B cell (primary cell): ENCODE data around the gene GALK1. TPM values are rescaled to one million over a fixed set of nuclear protein-coding genes. Genes with fewer than 3 reads are reported as not detected.

Experiments
- ATAC-seq: fragments of 200-7000 bp; cut with Tn5 transposase; one replicate; pipeline ENCODE4 v1.10.0; 2021; ENCODE audit warnings: low read depth, mild to moderate bottlenecking, moderate number of reproducible peaks, moderate library complexity
- CTCF ChIA-PET: fragments of 350-600 bp; sonication (Branson Sonifier 250); formaldehyde crosslinking; loops from one replicate; lab custom pipeline; 2021; ENCODE audit warnings: antibody characterized with exemption, inconsistent platforms; lab: Charles Lee
- POLR2A ChIA-PET: fragments of 350-600 bp; sonication (Branson Sonifier 250); formaldehyde crosslinking; loops from one replicate; lab custom pipeline; 2021; ENCODE audit warnings: antibody characterized with exemption; lab: Charles Lee
- DNase-seq: peaks from one replicate; pipeline ENCODE4 v3.0.0; 2013
- H2AFZ ChIP-seq: 2 replicates; pipeline ENCODE4 v1.6.1; 2012; ENCODE audit warnings: mild to moderate bottlenecking, low read depth, low read length; ENCODE audit not compliant: insufficient read depth, poor library complexity, severe bottlenecking
- H3K27ac ChIP-seq, 2 donors: 1 replicate in 1 of 2; 2 replicates in 1 of 2; pipeline ENCODE4 v1.5.1; 2012 to 2013; ENCODE audit warnings: low read length in 2 of 2, mild to moderate bottlenecking in 2 of 2, moderate library complexity in 1 of 2
- H3K27me3 ChIP-seq, 4 experiments: fragments of 200-600 bp in 1 of 4; sonication (generic) in 1 of 4; replicated peaks in 1 of 4; 1 replicate in 2 of 4; 2 replicates in 2 of 4; pipeline versions ENCODE4 v1.6.1 to v1.7.0; 2013 to 2016; ENCODE audit warnings: low read length in 3 of 4, mild to moderate bottlenecking in 2 of 4, mixed read lengths in 1 of 4, moderate library complexity in 1 of 4; ENCODE audit not compliant: insufficient read depth in 4 of 4, control insufficient read depth in 3 of 4; ENCODE audit errors: control extremely low read depth in 1 of 4
- H3K36me3 ChIP-seq, 2 experiments: replicated peaks in 1 of 2; 1 replicate in 1 of 2; 2 replicates in 1 of 2; pipeline versions ENCODE4 v1.6.1 to v1.7.1; 2013; ENCODE audit warnings: low read length in 1 of 2; ENCODE audit not compliant: insufficient read depth in 2 of 2, control insufficient read depth in 1 of 2; ENCODE audit errors: control extremely low read depth in 1 of 2, extremely low read depth in 1 of 2
- H3K4me1 ChIP-seq, 2 donors: fragments of 200-600 bp in 1 of 2; sonication (generic) in 1 of 2; 1 replicate in 1 of 2; 2 replicates in 1 of 2; pipeline versions ENCODE4 v1.5.1 to v1.6.1; 2013 to 2017; ENCODE audit warnings: low read length in 2 of 2; ENCODE audit not compliant: control insufficient read depth in 2 of 2, insufficient read depth in 2 of 2
- H3K4me2 ChIP-seq: replicated peaks from 2 replicates; pipeline ENCODE3; 2012; ENCODE audit warnings: mild to moderate bottlenecking, low read depth, low read length; ENCODE audit not compliant: poor library complexity, severe bottlenecking
- H3K4me3 ChIP-seq, 5 experiments: fragments of 200-600 bp in 1 of 5; sonication (generic) in 1 of 5; 1 replicate in 3 of 5; 2 replicates in 2 of 5; pipeline versions ENCODE4 v1.5.1 to v1.7.0; 2011 to 2016; ENCODE audit warnings: low read length in 4 of 5, mild to moderate bottlenecking in 4 of 5, low read depth in 2 of 5, control low read depth in 1 of 5, moderate library complexity in 1 of 5; ENCODE audit not compliant: insufficient read depth in 1 of 5; ENCODE audit errors: control extremely low read depth in 1 of 5, extremely low read depth in 1 of 5
- H3K79me2 ChIP-seq: fragments of 200-600 bp; sonication (generic); one replicate; pipeline ENCODE4 v1.6.0; 2016; ENCODE audit warnings: low read length; ENCODE audit not compliant: control insufficient read depth, insufficient read depth
- H3K9ac ChIP-seq: fragments of 200-600 bp; sonication (generic); 2 replicates; pipeline ENCODE4 v1.6.1; 2017; ENCODE audit warnings: mild to moderate bottlenecking, low read length, moderate library complexity
- H3K9me3 ChIP-seq, 3 donors: one replicate each; pipeline versions ENCODE4 v1.6.1 to v1.7.1; 2013; ENCODE audit warnings: low read length in 2 of 3; ENCODE audit not compliant: control insufficient read depth in 2 of 3, insufficient read depth in 1 of 3; ENCODE audit errors: control extremely low read depth in 1 of 3
- H4K20me1 ChIP-seq: 2 replicates; pipeline ENCODE4 v1.6.0; 2012; ENCODE audit warnings: mild to moderate bottlenecking, low read length; ENCODE audit not compliant: insufficient read depth, control insufficient read depth, poor library complexity, severe bottlenecking
- H3K27ac Mint-ChIP-seq: one replicate; pipeline ENCODE4 v1.8.0; 2021; ENCODE audit warnings: mixed read lengths
- H3K27me3 Mint-ChIP-seq: one replicate; pipeline ENCODE4 v1.8.0; 2021; ENCODE audit warnings: mixed read lengths
- H3K4me1 Mint-ChIP-seq: one replicate; pipeline ENCODE4 v1.8.0; 2021; ENCODE audit warnings: mixed read lengths
- H3K4me3 Mint-ChIP-seq: one replicate; pipeline ENCODE4 v1.8.0; 2021; ENCODE audit warnings: mixed read lengths
- H3K9me3 Mint-ChIP-seq: one replicate; pipeline ENCODE4 v1.8.0; 2022; ENCODE audit warnings: mixed read lengths; ENCODE audit not compliant: insufficient read depth
- EZH2 ChIP-seq: IDR thresholded peaks from 2 replicates; pipeline ENCODE4 v1.6.1; 2012; ENCODE audit warnings: borderline replicate concordance, low read depth, mild to moderate bottlenecking, moderate library complexity, low read length; ENCODE audit not compliant: insufficient read depth, poor library complexity, severe bottlenecking
- WGBS: methylation state at CpG from one replicate; pipeline ENCODE4 v1.1.5; 2013; ENCODE audit warnings: missing lambda C conversion rate; ENCODE audit not compliant: insufficient coverage; 5-methylcytosine and 5-hydroxymethylcytosine counted together
- intact Hi-C: fragments of 100-400 bp; cut with micrococcal nuclease; formaldehyde crosslinking; loops from one replicate; pipeline ENCODE4 v1.10.0; 2022
- polyA plus RNA-seq: library from polyadenylated mRNA; depleted of rRNA; stranded (reverse); fragments of >200 nt; gene quantifications from 2 replicates; pipeline ENCODE4 v1.2.3, GENCODE V29; 2012
- total RNA-seq, 2 donors: library from RNA; stranded (reverse); fragments of 120-200 nt in 1 of 2; gene quantifications; 1 replicate in 1 of 2; 2 replicates in 1 of 2; pipeline versions ENCODE4 v1.2.3 to v1.2.4, GENCODE V29; 2013 to 2022
- TF ChIP-seq, protein P1 (sequence below): fragments of 200-600 bp; IDR thresholded peaks from one replicate; pipeline ENCODE4 v1.8.0; 2022; ENCODE audit warnings: antibody characterized with exemption, mild to moderate bottlenecking

Gene GALK1
- total and polyA plus RNA-seq, 2 donors (not counting 1 experiment from before 2014, with no cell fraction given): 29.8 to 37.4 TPM

GRCh38 chr17:75809631-75810111 is 44.7 kb upstream of the GALK1 start:
- ATAC-seq (no peak), DNase-seq (no peak)
- no peak for TF ChIP-seq EZH2
- TF ChIP-seq, protein P1, sequence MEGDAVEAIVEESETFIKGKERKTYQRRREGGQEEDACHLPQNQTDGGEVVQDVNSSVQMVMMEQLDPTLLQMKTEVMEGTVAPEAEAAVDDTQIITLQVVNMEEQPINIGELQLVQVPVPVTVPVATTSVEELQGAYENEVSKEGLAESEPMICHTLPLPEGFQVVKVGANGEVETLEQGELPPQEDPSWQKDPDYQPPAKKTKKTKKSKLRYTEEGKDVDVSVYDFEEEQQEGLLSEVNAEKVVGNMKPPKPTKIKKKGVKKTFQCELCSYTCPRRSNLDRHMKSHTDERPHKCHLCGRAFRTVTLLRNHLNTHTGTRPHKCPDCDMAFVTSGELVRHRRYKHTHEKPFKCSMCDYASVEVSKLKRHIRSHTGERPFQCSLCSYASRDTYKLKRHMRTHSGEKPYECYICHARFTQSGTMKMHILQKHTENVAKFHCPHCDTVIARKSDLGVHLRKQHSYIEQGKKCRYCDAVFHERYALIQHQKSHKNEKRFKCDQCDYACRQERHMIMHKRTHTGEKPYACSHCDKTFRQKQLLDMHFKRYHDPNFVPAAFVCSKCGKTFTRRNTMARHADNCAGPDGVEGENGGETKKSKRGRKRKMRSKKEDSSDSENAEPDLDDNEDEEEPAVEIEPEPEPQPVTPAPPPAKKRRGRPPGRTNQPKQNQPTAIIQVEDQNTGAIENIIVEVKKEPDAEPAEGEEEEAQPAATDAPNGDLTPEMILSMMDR: no peak
- Histone ChIP-seq H3K9me3 (no peaks in the 10 kb centered on the region), H3K4me2 (no peak overlapping the region), H3K27ac (no peak overlapping the region), H3K4me3 (no peak overlapping the region), H3K79me2 (peaks cover 27% of the 10 kb centered on the region), H3K36me3 (peaks cover 0 to 48% of the 10 kb centered on the region in 2 experiments), H3K9ac (no peak overlapping the region), H3K4me1 (peaks cover 0 to 12% of the 10 kb centered on the region in 2 donors), H4K20me1 (peaks cover 19% of the 10 kb centered on the region), H3K27me3 (no peaks in the 10 kb centered on the region), H2AFZ (no peak overlapping the region)
- 98% methylated on average over 24 of the region's 24 CpGs for WGBS
- no peaks in the 10 kb centered on the region for H3K9me3 Mint-ChIP-seq
- intact Hi-C loops: no loop called here
- no peak overlapping the region for H3K27ac Mint-ChIP-seq
- POLR2A ChIA-PET: interaction anchor here (0.6 to 1.8 kb wide), 4 partner anchors 15 to 34 kb away, joined by 3 to 6 read pairs (median 4); no protein-coding TSS in a partner anchor
- no peaks in the 10 kb centered on the region for H3K27me3 Mint-ChIP-seq
- H3K4me3 Mint-ChIP-seq: no peak overlapping the region
- CTCF ChIA-PET: interaction anchor here (0.9 to 1.8 kb wide), 4 partner anchors 11 to 23 kb away, joined by 3 to 7 read pairs (median 4); no protein-coding TSS in a partner anchor
- H3K4me1 Mint-ChIP-seq: peaks cover 11% of the 10 kb centered on the region

DNA sequence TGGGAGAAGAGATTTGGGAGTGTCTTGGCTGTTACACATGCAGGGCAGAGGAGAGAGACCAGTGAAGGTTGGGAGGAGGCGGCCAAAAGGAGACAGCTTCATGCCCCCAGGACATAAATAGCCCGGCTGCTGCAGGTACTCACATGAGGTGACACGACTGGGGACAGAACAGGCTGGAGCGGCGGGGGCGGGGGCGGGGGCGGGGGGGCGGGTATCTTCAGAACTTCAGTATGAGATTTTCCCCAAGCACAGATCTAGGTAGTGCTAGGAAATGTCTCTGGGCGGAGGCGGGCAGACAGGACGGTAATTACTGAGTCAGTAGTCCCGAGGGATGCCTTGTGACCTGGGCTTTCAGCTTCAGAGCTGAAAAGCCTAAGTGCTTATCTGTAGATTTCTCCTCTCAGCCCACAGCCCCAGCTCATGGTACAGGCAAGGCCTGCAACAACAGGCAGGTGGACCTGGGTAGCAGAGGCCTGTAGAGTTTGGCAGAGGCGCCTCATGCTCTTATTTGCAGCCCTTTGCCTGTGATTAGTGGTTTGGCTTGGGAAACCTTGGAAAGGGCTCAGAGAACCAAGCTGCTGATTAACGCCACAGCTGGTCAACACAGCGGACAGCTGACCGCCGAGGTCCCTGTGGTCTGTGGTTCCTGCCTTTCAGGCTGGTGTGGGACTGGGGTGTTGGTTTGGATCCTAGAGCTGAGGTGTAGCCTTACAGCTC is 44.1 kb upstream of the GALK1 start:
- TF ChIP-seq EZH2: no peak
- TF ChIP-seq, protein P1: no peak
- Mint-ChIP-seq H3K4me1 (peaks cover 12% of the 10 kb centered on the region), H3K4me3 (peak overlapping the region; percentile 27), H3K27me3 (no peaks in the 10 kb centered on the region), H3K27ac (peak overlapping the region; percentile 80), H3K9me3 (no peaks in the 10 kb centered on the region)
- intact Hi-C loops: no loop called here
- H4K20me1 ChIP-seq: peaks cover 19% of the 10 kb centered on the region
- no peak overlapping the region for H3K4me3 ChIP-seq
- no peaks in the 10 kb centered on the region for H3K27me3 ChIP-seq
- H3K9me3 ChIP-seq: no peaks in the 10 kb centered on the region
- no peak overlapping the region for H3K9ac ChIP-seq
- ATAC-seq (peak; percentile 94), DNase-seq (peak; percentile 41)
- no peak overlapping the region for H2AFZ ChIP-seq
- H3K79me2 ChIP-seq: peaks cover 31% of the 10 kb centered on the region
- ChIA-PET CTCF (interaction anchor here (0.9 to 1.8 kb wide), 5 partner anchors 12 to 44 kb away, joined by 3 to 7 read pairs (median 3); partner anchors contain the start of gene GALK1), POLR2A (interaction anchor here (0.5 to 1.8 kb wide), 6 partner anchors 18 to 1352 kb away, joined by 3 to 6 read pairs (median 4); partner anchors contain the start of gene WBP2)
- 75% methylated on average over 9 of the region's 18 CpGs for WGBS
- peaks cover 0 to 44% of the 10 kb centered on the region in 2 experiments for H3K36me3 ChIP-seq
- peaks cover 0 to 12% of the 10 kb centered on the region in 2 donors for H3K4me1 ChIP-seq
- no peak overlapping the region for H3K4me2 ChIP-seq
- H3K27ac ChIP-seq: no peak overlapping the region
